T-helper 17 cell (primary cell): ENCODE measurements around the gene ERAP2. TPM values are rescaled to one million over a fixed set of nuclear protein-coding genes. Genes with fewer than 3 reads are reported as not detected.
A peak's percentile ranks its signal among the peaks of the same experiment; 100 is the strongest.
"Not testable (repeated sequence)": the region's sequence is repeated elsewhere in the genome, so short reads cannot be mapped to it uniquely, and the experiment has no call there.

Source experiments
- ATAC-seq: fragments of 150-1000 bp; cut with Tn5 transposase; 2 replicates; pipeline ENCODE4 v1.10.0; 2021; ENCODE audit warnings: mild to moderate bottlenecking, moderate library complexity
- DNase-seq, 3 donors: peaks; one replicate each; pipeline versions ENCODE4 v3.0.0 to v3.0.0-alpha.2; 2020 to 2021
- H3K9me3 ChIP-seq: one replicate; pipeline ENCODE4 v1.7.0; 2013; ENCODE audit warnings: low read length, mild to moderate bottlenecking; ENCODE audit not compliant: control insufficient read depth, poor library complexity, severe bottlenecking
- H3K27ac Mint-ChIP-seq: one replicate; pipeline ENCODE4 v1.8.0; 2022; ENCODE audit warnings: mild to moderate bottlenecking, moderate library complexity, mixed read lengths
- H3K27me3 Mint-ChIP-seq: one replicate; pipeline ENCODE4 v1.8.0; 2022; ENCODE audit warnings: mixed read lengths
- H3K36me3 Mint-ChIP-seq: one replicate; pipeline ENCODE4 v1.8.0; 2022; ENCODE audit warnings: low read depth, mixed read lengths
- H3K4me1 Mint-ChIP-seq: one replicate; pipeline ENCODE4 v1.8.0; 2022; ENCODE audit warnings: mild to moderate bottlenecking, mixed read lengths
- H3K4me3 Mint-ChIP-seq: one replicate; pipeline ENCODE4 v1.8.0; 2022; ENCODE audit warnings: mild to moderate bottlenecking, moderate library complexity, mixed read lengths
- total RNA-seq, 4 donors: library from RNA in 2 of 4; stranded (reverse) in 2 of 4; gene quantifications; one replicate each; pipeline ENCODE4 v1.2.3 and lab custom pipeline; 2022 to 2026

ERAP2 gene, protein sequence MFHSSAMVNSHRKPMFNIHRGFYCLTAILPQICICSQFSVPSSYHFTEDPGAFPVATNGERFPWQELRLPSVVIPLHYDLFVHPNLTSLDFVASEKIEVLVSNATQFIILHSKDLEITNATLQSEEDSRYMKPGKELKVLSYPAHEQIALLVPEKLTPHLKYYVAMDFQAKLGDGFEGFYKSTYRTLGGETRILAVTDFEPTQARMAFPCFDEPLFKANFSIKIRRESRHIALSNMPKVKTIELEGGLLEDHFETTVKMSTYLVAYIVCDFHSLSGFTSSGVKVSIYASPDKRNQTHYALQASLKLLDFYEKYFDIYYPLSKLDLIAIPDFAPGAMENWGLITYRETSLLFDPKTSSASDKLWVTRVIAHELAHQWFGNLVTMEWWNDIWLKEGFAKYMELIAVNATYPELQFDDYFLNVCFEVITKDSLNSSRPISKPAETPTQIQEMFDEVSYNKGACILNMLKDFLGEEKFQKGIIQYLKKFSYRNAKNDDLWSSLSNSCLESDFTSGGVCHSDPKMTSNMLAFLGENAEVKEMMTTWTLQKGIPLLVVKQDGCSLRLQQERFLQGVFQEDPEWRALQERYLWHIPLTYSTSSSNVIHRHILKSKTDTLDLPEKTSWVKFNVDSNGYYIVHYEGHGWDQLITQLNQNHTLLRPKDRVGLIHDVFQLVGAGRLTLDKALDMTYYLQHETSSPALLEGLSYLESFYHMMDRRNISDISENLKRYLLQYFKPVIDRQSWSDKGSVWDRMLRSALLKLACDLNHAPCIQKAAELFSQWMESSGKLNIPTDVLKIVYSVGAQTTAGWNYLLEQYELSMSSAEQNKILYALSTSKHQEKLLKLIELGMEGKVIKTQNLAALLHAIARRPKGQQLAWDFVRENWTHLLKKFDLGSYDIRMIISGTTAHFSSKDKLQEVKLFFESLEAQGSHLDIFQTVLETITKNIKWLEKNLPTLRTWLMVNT
- total RNA-seq = 10 to 100 TPM; 42.7 to 65.6 TPM
- total RNA-seq (lab: John Stamatoyannopoulos, UW) = 75.5 to 213 reads per million in 2 donors

- ATAC-seq = peak; percentile 77
- Mint-ChIP-seq H3K4me1 (peaks cover 51% of the 10 kb centered on the region), H3K27me3 (no peaks in the 10 kb centered on the region), H3K4me3 (peak within 1 kb of the TSS; percentile 93), H3K36me3 (peaks cover 16% of the 10 kb centered on the region), H3K27ac (peak within 1 kb of the TSS; percentile 98)
- no peak for DNase-seq
- no peaks in the 10 kb centered on the region for H3K9me3 ChIP-seq
These were observed at the start of gene ERAP2 for GRCh38 chr5:96876292-96876850. ERAP2 (plus strand) TSS chr5:96876500; CDS start chr5:96879686, 3,186 bp downstream.

GRCh38 chr5:96829297-96829696 lies 47.0 kb upstream of the ERAP2 start:
- ATAC-seq (no peak), DNase-seq (no peak)
- Mint-ChIP-seq H3K27me3 (peaks cover 5% of the 10 kb centered on the region), H3K36me3 (no peaks in the 10 kb centered on the region), H3K27ac (no peak overlapping the region), H3K4me3 (no peak overlapping the region), H3K4me1 (peaks cover 6% of the 10 kb centered on the region)
- no peaks in the 10 kb centered on the region for H3K9me3 ChIP-seq

DNA sequence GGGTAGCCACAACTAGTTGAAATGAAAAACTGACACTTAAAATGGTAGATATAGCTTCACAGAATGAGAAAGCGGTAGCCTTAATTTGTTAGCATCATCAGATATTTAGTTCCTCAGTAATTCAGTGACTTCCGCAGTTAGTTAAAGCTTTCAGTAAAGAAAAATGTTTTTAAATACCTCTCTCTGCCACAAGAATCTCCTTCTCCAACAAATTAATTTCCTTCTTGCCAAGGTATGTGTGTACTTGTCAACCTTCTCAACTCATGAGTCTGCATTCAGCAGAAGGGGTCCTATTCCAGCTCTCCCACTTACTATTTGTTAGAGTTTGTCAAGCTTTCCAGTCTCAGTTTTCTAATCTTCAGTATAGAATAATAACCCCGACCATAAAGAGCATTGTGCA lies 42.3 kb upstream of the ERAP2 start:
- H3K36me3 Mint-ChIP-seq = no peaks in the 10 kb centered on the region
- H3K4me1 Mint-ChIP-seq = peaks cover 4% of the 10 kb centered on the region
- ATAC-seq (no peak), DNase-seq (no peak)
- H3K4me3 Mint-ChIP-seq = no peak overlapping the region
- no peaks in the 10 kb centered on the region for H3K9me3 ChIP-seq
- H3K27me3 Mint-ChIP-seq = peaks cover 5% of the 10 kb centered on the region
- no peak overlapping the region for H3K27ac Mint-ChIP-seq

DNA sequence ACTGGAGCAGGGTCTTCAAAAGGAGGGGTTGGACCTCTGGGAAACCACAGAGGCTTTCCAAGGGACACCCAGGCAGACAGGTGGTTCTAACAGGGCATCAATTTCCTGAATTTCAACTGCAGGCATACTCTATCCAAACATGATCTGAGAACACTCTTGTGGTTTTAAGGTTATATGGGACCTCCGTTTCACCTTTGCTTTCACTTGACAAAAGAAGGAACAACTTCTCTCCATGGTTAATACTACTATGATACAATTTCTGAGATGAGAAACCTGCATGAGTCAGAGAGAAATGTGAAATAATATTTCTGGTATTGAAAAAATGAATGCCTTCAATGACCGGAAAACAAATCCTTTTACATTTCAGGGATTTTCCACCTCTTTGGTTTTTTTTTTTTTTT lies 40.5 kb upstream of the ERAP2 start:
- ATAC-seq = no peak
- peaks cover 11% of the 10 kb centered on the region for H3K27me3 Mint-ChIP-seq
- H3K36me3 Mint-ChIP-seq = peaks cover 2% of the 10 kb centered on the region
- DNase-seq = no peak
- H3K4me1 Mint-ChIP-seq = peaks cover 9% of the 10 kb centered on the region
- no peaks in the 10 kb centered on the region for H3K9me3 ChIP-seq
- H3K4me3 Mint-ChIP-seq = no peak overlapping the region
- no peak overlapping the region for H3K27ac Mint-ChIP-seq

DNA sequence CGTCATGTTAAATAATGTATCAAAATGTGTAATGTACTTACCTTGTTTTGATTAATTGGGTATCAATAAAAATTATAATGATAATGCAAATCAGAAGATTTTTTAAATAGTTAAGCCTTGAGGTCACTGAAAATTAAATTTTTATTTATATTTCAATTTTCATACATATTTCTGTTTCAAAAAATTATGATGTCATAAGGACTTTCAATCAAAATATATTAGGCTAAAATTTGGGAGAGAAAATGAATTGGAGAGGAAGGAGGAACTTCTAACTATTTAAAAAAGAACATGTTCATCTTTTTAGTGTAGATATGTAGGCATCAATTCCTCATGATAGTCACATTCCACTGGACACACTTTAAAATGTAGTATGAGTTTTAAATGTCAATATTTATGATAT lies 39.5 kb upstream of the ERAP2 start:
- DNase-seq (no peak), ATAC-seq (no peak)
- Mint-ChIP-seq H3K4me3 (no peak overlapping the region), H3K27me3 (peaks cover 11% of the 10 kb centered on the region), H3K27ac (no peak overlapping the region), H3K4me1 (peaks cover 9% of the 10 kb centered on the region), H3K36me3 (peaks cover 2% of the 10 kb centered on the region)
- no peaks in the 10 kb centered on the region for H3K9me3 ChIP-seq

DNA sequence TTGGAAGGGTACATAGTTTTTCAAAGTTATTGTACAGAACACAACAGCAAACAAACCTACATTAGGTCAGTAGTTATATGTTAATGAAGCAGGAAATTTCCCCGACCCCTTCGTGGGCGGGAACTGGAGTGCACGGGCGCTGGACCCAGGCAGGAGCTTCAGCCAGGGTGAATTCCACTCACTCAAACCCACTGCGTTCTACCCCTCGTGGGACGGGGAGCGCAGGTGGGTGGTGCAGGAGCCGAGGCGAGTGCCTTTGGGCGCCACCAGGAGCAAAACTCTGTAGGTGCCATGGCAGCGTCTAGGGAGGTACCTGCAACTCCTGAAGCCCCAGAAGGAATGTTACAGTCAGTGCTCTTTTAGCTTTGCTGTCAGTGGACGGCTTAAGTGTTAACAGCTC lies 39.0 kb upstream of the ERAP2 start:
- Mint-ChIP-seq H3K36me3 (peaks cover 2% of the 10 kb centered on the region), H3K27ac (no peak overlapping the region), H3K27me3 (peaks cover 11% of the 10 kb centered on the region), H3K4me3 (no peak overlapping the region), H3K4me1 (peaks cover 9% of the 10 kb centered on the region)
- H3K9me3 ChIP-seq = no peaks in the 10 kb centered on the region
- ATAC-seq = no peak
- no peak for DNase-seq

- peaks cover 11% of the 10 kb centered on the region for H3K4me1 Mint-ChIP-seq
- H3K27ac Mint-ChIP-seq = no peak overlapping the region
- DNase-seq (no peak), ATAC-seq (no peak)
- peaks cover 11% of the 10 kb centered on the region for H3K27me3 Mint-ChIP-seq
- peaks cover 2% of the 10 kb centered on the region for H3K36me3 Mint-ChIP-seq
- H3K4me3 Mint-ChIP-seq = no peak overlapping the region
- no peaks in the 10 kb centered on the region for H3K9me3 ChIP-seq
These were observed 37.9 kb upstream of the ERAP2 start for GRCh38 chr5:96838201-96839070.

- Mint-ChIP-seq H3K4me1 (peaks cover 10% of the 10 kb centered on the region), H3K27ac (peak overlapping the region; percentile 34), H3K27me3 (peaks cover 11% of the 10 kb centered on the region), H3K36me3 (peaks cover 2% of the 10 kb centered on the region), H3K4me3 (no peak overlapping the region)
- DNase-seq = no peak
- no peak for ATAC-seq
- no peaks in the 10 kb centered on the region for H3K9me3 ChIP-seq
These were observed 37.2 kb upstream of the ERAP2 start for GRCh38 chr5:96839071-96839592.

- ATAC-seq, H3K4me1 Mint-ChIP-seq, H3K4me3 Mint-ChIP-seq, H3K9me3 ChIP-seq, H3K36me3 Mint-ChIP-seq, H3K27ac Mint-ChIP-seq, DNase-seq: not testable (repeated sequence)
- H3K27me3 Mint-ChIP-seq = peaks cover 11% of the 10 kb centered on the region
These were observed 34.4 kb upstream of the ERAP2 start for GRCh38 chr5:96841931-96842330.

DNA sequence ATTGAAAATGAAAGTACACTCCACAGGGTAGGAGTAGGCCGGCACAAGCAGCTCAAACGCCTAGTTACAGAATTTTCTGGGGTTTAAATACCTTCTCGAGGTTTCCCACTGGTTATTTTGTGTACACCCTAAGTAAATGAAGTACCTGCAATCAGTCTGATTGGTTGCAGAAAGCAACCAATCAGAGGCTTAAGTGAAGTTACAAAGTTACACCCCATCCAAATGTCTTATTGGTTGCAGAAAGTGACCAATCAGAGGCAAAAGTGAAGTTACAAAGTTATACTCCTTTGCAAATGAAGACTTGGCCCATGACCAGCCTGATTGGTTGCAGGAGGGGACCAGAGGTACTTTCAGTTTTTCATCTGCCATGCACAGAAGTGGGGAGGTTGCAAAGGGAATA lies 33.2 kb upstream of the ERAP2 start:
- Mint-ChIP-seq H3K4me1 (peaks cover 7% of the 10 kb centered on the region), H3K27ac (no peak overlapping the region), H3K27me3 (peaks cover 10% of the 10 kb centered on the region), H3K4me3 (no peak overlapping the region), H3K36me3 (peaks cover 4% of the 10 kb centered on the region)
- DNase-seq = no peak
- no peaks in the 10 kb centered on the region for H3K9me3 ChIP-seq
- ATAC-seq = no peak

GRCh38 chr5:96844481-96844990 lies 31.8 kb upstream of the ERAP2 start:
- Mint-ChIP-seq H3K27ac (no peak overlapping the region), H3K27me3 (peaks cover 12% of the 10 kb centered on the region), H3K4me1 (peaks cover 5% of the 10 kb centered on the region), H3K4me3 (no peak overlapping the region), H3K36me3 (peaks cover 7% of the 10 kb centered on the region)
- DNase-seq = no peak
- no peaks in the 10 kb centered on the region for H3K9me3 ChIP-seq
- no peak for ATAC-seq
